Activated T-cell treated with anti-CD3 and anti-CD28 coated beads for 24 hours (primary cell): ENCODE data around the gene WNK1.
"Not testable (repeated sequence)": the region's sequence is repeated elsewhere in the genome, so short reads cannot be mapped to it uniquely, and the experiment has no call there.

Experiments
- DNase-seq: peaks from one replicate; pipeline ENCODE4 v3.0.0-alpha.2; 2020; ENCODE audit warnings: low read depth

WNK1 gene

DNA sequence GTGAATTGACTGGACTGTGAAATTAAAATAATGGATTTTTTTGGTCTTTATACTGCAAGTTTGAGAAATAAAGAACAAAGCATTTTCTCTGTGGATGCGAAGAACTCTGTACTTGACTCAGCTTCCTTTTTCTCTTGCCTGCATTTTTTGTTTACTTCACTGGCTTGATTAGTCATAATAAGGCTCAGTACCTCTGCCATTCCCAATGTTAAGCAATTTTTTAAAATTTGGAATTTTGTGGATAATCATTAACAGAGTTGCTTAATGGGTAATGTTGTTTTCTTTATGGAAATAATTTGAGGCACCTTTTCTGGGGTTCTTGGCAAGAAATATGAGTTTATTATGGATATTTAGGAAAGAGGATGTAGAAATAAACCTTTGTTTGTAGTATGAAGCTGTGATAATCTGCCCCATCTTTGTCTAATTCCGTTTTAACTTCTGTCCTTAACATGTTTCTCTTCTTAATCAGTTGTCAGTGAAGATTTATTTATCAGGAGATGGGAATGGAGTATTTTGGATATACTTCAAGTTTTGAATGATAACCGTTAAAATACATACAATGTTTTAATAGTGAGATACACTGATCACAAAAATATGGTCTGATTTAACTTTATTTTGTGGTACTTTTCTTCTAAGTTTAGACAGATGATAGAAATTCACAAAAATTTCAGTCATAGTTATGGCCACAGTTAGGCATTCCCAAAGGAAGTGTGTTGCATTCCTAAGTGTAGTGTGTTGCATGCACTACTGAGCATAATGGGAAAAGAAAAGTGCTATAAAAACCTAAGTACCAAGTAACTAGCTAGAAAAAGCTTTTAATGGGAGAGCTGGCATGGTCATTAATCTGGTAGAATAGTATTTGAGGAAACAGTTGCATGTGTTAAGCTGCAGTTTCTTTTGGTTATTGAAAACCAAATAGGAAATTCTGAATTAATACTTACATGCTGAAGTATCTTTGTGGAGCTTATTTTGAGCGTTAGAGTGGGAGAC lies 27.7 kb downstream of the WNK1 start:
- DNase-seq: no peak

DNA sequence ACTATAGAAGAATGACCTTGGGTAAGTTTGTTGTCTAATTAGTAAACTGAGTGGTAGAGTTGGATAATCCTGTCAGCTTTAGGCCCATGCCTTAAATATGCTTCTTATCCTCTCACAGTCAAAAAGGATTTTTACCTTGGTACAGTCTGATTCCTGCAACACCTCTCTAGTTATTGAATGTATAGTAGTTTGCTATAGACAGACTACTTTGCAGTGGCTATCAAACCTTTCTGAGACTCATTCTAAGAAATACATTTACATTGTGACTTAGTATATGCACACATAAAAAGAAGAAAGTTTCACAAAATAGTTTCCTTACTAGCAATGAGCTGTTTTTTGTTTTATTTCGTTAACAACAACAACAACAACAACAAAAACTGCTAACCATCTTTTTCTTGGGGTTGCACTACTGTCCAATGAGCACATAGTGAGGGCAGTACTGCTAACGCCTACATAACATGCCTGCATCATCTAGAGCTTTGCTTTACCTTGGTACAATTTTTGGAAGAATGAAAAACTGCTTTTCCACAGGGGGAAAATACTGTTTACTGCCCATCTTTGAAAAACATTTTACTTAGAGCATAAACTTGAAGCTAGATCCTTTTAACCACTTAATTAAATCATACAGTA lies 28.5 kb downstream of the WNK1 start:
- no peak for DNase-seq

DNA sequence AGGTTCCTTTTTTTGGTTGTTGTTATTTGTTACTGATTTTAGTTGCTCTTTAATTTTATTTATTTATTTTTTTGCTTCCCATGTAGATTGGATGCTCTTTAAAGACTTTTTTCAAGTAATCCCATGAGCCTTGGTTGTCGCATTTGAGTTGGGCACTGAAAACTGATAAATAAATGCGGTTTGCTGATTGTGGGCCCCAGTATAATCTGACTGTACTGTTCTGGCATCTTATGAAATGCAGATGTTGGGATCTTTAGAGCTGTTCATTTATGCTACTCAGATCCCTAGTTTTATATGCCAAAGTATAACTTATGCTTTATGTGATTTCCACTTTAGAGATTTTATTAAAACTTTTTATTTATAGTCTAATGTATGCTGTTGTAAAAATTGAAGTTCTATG lies 33.3 kb downstream of the WNK1 start:
- no peak for DNase-seq

DNA sequence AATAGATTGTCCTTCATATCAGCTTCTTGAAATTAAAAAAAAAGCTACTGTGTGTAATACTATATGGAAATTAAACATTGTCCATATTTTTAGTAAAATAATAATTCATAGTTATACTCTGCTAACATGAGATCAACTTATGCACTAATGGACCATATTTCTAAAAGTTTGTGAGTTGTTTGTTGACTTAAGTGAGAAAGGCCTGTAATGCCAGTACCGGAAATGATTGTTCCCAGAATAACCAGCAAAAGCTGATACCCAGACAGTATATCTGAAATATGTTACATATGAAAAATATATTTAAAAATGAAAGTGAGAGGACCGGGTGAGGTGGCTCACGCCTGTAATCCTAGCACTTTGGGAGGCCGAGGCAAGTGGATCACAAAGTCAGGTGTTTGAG lies 35.9 kb downstream of the WNK1 start:
- no peak for DNase-seq

DNA sequence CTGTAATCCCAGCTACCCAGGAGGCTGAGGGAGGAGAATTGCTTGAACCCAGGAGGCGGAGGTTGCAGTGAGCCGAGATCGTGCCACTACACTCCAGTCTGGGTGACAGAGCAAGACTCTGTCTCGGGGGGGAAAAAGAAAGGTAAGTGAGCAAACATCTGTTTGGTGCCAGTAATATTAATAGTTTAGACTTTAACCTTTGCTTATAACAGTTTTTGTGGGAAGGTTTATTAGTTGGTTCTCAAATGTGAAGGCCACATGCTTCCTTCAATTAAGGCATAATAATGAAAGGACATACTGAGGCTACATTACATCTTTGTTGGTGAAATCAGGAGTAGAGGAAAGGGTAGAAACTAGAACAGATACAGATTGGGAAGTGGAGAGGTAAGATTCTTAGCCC lies 36.4 kb downstream of the WNK1 start:
- not testable (repeated sequence) for DNase-seq

DNA sequence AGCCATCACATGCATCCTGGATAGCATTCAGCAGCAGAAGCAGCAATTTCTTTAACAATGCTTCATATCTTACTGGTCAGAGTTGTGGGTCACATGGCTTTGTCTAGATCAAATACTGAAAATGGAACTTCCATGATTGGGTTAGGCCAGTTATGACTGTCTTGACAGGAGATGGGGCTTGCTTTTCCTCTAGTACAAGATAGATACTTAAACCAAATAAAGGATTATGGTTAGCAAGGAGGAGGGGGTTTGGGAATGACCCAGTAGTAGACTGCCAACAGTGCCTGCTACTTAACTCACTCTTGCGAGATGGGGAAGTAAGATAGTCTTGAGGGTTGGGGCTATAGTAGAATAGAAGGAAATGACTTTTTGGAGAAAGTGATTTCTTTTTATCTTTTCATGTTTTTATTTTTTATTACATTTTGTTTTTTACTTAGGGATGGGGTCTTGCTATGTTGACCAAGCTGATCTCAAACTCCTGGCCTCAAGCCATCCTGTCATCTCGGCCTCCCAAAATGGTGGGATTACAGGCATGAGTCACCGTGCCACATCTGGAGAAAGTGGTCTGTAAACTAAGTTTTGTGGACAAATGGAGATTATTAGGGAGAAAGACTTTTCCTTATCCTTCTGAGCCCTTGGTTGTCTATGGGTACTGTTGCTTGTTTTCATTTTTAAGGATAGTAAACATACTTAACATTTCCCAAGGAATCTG lies 37.6 kb downstream of the WNK1 start:
- no peak for DNase-seq

DNA sequence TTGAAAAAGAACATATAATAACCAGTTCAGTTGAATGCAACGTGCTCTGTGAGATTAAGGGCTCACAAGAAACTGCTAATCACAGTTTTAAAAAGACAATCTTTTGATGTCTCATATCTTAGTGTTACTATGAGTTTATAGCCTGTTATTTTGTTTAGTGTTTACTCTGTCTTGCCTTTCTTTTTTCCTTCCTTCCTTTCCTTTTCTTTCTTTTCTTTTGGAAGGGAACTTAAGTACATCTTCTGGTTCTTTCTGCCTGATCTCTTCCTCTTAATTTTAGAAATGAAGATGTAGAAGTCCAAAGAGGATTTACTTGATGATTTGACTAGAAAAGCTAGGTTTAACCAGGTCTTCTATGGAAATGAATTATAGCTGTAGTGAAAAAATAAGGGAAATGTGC lies 38.2 kb downstream of the WNK1 start:
- DNase-seq: no peak

DNA sequence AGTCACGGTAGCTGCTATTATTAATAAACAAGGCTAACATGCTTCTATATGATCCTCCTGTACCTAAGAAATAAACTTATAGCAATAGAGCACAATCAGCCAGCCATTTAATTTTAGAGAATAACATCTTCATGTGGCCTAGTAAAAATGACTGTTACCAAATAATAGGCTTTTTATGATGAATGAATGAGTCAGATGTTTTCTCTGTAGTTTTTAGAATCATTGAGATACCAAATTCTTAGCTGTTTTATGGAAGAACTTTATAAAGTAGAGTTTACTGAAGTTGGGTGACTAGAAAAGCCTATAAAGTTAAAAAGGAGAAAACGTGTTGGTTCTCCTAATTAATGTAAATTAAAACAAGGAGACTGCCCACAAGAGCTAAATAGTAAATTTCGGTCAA lies 40.7 kb downstream of the WNK1 start:
- DNase-seq: no peak

DNA sequence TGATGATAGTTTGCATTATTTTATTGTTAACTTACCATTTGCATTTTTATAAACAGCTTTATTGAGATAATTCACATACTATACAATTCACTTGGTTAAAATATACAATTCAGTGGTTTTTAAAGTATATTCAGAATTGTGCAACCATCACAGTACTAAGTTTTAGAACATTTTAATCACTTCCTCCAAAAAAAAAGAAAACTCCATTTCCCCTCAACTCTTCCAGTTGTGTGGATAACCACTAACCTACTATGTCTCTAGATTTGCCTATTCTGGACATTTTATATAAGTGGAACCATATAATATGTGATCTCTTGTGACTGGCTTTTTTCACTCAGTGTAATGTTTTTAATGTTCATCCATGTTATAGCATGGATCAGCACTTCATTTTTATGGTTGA lies 41.3 kb downstream of the WNK1 start:
- DNase-seq: no peak

DNA sequence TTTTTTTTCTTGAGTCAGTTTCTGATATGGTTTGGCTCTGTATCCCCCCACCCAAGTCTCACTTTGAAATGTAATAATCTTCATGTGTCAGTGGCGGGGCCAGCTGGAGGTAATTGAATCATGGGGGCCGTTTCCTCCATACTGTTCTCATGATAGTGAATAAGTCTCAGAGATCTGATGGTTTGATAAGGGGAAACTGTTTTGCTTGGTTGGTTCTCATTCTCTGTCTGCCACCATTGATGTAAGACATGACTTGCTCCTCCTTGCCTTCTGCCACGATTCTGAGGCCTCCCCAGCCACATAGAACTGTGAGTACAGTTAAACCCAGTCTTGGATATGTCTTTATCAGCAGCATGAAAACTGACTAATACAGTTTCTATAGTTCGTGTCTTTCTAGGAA lies 42.9 kb downstream of the WNK1 start:
- peak; percentile 71 for DNase-seq

DNA sequence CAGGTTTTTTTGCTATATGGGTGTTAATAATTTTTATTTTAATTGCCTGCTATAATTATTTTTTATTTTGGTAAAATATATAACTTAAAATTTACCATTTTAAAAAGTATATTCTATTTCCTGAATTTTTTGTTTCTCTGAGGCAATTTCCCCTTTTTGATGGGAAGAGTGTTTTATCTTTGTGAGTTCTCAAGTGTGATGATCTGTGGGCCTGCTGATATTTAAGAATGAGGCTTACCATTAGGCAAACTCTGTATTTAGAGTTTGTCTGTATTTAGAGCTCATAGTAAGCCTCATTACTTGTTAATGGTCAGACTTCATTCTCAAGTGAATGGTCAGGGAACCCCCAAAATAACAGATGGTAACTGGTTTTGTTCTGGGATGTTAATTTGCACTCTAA lies 48.0 kb downstream of the WNK1 start:
- no peak for DNase-seq

DNA sequence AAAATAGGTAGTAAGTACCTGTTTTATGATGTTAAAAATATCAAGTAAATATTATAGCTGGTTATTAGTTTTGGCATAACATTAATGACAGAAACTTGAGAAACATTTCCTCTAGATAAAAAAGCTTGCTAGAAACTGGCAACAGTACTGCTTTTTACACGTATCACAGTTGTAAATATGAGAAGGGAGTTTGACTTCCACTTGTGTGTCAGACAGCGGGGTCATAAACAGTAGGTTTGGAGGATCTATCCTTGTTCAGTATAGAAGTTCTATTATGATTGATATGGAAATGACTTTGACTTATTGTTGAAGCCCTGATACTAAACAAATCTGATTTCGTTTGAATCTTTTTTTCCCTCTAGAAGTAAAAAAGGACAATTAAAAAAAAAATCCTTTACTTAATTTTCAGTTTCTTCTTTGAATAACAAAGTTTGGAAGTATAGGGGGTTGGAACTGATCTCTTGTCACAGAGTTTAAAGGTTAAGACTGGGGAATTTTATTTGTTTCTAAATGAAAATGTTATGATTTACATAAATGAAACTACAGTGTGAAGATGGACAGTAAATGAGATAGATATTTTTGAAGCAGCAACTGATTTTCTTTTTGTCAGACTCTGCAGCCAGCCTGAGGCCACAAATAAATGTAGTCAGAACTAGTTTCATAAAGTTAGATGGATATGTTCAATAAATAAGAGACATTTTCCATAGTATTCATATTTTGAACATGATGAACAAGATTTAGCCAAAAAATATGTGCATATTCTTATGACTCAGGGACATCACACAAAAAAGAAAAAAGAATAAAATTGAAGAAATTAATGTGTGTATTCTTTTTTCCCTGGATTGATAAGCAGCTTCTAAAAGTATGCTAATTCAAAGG lies 50.1 kb downstream of the WNK1 start:
- DNase-seq: no peak

DNA sequence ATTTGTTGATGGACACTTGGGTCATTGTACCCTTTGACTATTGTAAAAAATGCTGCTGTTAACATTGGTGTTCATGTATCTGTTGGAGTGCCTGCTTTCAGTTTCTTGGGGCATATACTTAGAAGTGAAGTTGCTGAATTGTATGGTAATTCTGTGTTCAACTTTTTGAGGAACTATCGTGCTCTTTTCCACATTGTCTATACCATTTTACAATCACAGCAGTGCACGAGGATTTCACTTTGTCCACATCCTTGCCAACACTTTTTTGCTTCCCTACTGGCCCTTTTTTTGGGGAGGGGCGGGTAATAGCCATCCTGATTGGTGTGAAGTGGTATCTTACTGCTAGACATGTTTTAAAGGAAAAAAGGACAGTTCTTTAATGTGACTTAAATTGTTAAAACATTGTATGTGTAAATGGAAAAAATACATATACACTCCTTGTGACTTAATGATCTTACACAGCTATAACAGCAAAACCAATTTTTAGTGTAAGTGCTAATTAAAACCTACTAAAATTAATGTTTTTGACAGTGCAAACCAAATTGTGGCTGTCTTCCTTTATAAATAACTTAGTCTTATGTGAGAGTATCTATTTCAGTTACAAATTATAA lies 52.7 kb downstream of the WNK1 start:
- DNase-seq: no peak

DNA sequence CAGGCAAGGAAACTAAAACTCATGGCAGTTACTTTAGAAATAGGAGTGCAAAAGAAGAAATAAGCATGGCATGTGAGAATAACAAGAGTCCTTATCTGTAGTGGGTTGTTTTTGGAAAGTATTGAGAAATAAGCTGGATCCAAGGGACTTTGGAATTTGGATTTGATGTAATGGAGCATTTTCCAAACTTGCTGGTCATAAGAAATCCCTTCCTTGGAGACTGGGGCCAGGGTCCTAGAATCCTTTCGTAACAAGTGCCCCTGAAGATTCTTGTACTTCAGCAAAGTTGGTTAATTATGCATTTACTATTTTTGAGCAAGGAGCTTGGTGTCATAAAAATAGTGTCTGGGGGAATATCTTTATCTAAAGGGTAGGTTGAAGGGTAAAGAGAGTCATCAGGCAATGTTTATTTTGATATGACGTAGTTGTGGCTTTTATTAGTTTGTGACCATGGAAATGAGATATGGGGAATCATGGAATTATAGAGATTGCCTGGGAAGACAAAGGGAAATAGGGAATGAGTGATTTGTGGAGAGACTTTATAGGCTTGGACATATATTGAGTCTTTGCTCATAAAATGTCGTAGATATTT lies 53.9 kb downstream of the WNK1 start:
- no peak for DNase-seq

DNA sequence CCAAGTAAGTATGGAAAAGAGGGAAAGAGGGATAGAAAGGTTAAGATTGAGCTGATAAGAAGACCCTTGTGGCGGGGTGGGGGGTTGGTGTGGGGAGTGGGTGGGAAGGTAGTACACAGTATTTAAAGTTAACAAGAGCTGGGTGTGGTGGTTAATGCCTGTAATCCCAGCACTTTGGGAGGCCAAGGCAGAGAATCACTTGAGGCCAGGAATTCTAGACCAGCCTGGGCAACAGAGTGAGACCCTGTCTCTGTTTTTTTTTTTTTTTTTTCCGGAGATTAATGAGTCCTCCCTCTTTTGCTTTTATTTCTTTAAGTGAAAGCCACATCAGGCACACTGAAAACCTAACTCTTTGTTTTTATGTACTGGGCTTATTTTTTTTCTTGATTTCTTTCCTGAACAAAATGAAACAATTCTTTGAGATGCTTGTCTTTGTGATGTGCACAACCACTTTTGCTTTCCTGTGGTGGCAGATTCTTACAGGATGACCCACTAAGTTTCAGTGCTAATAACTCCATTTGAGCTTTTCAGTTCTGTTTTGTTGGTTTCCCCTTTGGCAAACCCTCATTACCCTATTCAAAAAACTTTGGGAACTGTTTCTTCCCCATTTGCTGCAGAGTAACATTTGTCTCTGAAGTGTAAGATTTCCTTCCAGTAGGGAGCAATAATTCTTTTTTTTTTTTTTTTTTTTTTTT lies 54.8 kb downstream of the WNK1 start:
- DNase-seq: no peak

DNA sequence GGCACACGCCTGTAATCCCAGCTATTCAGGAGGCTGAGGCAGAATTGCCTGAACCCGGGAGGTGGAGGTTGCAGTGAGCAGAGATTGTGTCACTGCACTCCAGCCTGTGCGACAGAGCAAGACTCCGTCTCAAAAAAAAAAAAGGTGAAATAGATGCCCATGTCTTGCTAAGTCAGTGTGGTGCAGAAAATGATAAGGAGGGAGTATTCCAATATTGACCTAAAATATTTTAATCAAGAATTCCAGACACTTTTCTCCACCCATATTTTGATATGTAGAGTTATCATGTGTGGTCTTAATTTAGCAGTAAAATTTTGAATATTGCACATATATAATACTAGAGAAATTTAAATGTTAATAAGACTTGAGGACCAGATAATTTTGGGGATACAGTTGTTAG lies 57.7 kb downstream of the WNK1 start:
- DNase-seq: no peak

DNA sequence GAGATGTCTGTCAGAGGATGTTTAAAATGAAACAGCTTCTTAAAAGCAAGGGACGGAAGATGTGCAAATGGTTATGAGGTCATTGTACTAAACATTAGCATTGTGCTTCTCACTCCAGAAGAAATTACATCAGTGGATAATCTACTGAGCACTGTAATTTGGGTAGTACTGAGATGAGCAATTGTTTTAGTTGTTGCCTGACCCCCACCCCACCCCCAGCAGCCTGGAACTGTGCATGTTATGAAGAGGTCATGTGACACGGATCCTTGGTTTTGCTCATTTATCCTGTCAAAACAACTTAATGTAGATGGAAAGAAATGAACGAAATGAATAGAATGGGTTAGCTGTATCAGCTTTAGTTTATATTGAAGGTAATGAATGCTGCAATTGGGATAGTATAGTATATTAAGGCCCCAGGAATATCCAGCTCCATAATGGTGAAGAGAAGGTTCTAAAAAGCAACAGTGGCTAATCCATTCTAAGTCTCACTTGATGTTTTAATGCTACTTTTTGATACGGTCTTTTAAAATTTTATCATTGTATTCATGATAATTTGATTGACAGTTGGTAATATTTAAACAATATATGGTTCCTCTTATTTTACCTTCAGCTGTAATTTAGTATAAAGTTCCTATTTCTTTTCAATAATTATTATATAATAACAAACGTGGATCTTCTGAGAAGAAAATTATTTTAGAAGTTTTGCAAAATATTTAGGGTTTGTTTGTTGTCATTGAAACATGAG lies 58.5 kb downstream of the WNK1 start:
- no peak for DNase-seq

DNA sequence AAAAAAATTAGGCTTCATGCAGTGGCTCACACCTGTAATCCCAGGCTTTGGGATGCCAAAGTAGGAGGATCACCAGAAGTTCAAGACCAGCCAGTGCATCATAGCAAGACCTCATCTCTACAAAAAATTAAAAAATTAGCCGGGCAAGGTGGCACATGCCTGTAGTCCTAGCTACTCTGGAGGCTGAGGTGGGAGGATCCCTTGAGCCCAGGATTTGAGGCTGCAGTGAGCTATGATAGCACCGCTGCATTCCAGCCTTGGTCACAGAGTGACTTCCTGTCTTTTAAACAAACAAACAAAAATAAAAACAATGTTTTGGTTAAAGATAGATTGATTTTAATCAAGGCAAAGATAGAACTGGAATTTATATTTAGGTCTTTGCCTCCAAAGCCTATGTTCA lies 60.6 kb downstream of the WNK1 start:
- no peak for DNase-seq

DNA sequence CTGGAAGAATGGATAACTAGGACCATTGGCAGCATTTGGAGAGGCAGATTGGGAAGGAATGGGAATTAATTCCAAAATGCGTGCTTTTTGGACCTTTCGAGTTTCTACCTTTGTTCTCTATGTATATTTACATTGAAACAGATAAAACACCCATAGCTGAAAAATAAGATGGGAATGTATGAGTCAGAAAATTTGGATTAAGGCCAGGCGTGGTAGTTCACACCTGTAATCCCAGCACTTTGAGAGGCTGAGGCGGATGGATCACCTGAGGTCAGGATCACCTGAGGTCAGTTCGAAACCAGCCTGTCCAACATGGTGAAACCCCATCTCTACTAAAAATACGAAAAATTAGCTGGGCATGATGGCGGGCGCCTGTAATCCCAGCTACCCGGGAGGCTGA lies 65.1 kb downstream of the WNK1 start:
- not testable (repeated sequence) for DNase-seq
